Testis (tissue), 3 donors: Measurements from ENCODE around the gene RABEPK. TPM values are rescaled to one million over a fixed set of nuclear protein-coding genes. Genes with fewer than 3 reads are reported as not detected.

ENCODE experiments used
- DNase-seq: peaks from one replicate; pipeline ENCODE4 v3.0.0-alpha.2; 2019
- H3K27ac ChIP-seq, 2 donors: fragments of 200-600 bp; sonication (generic); one replicate each; pipeline ENCODE4 v1.5.1; 2019
- H3K27me3 ChIP-seq: fragments of 200-600 bp; sonication (generic); one replicate; pipeline ENCODE4 v1.5.1; 2019
- H3K36me3 ChIP-seq: fragments of 200-600 bp; sonication (generic); one replicate; pipeline ENCODE4 v1.5.1; 2017; ENCODE audit warnings: low read depth; ENCODE audit errors: missing control alignments
- H3K4me1 ChIP-seq: fragments of 200-600 bp; sonication (generic); one replicate; pipeline ENCODE4 v1.5.1; 2019
- H3K4me3 ChIP-seq, 2 donors: fragments of 200-600 bp; sonication (generic); one replicate each; pipeline ENCODE4 v1.5.1; 2017 to 2019
- H3K9me3 ChIP-seq: fragments of 200-600 bp; sonication (generic); one replicate; pipeline ENCODE4 v1.5.1; 2017
- CTCF ChIP-seq, 3 experiments: fragments of 450-650 bp in 2 of 3; fragments of 200-600 bp in 1 of 3; sonication (generic) in 1 of 3; IDR thresholded peaks; one replicate each; pipeline ENCODE4 v1.5.1; 2016 to 2019; ENCODE audit warnings: antibody characterized with exemption in 3 of 3, mild to moderate bottlenecking in 2 of 3, moderate library complexity in 1 of 3
- POLR2A ChIP-seq: fragments of 450-650 bp; IDR thresholded peaks from one replicate; pipeline ENCODE4 v1.6.1; 2017; ENCODE audit warnings: antibody characterized with exemption, mild to moderate bottlenecking, moderate library complexity
- WGBS, 2 donors: methylation state at CpG; one replicate each; pipeline ENCODE4 v1.1.5; 2018; 5-methylcytosine and 5-hydroxymethylcytosine counted together
- intact Hi-C: fragments of 100-400 bp; cut with DNase I; formaldehyde crosslinking; loops from one replicate; pipeline ENCODE4 v1.15.1; 2023; ENCODE audit warnings: low total_unique reads
- polyA plus RNA-seq: library from polyadenylated mRNA; stranded (reverse); fragments of 350-450 nt; fragmentation: Illumina TruSeq; extraction: RNeasy Lipid Tissue Mini Kit (QIAGEN cat#74804); gene quantifications from one replicate; pipeline ENCODE4 v1.2.3, GENCODE V29; 2014; ENCODE audit warnings: low read depth, low replicate concordance; ENCODE audit not compliant: insufficient read depth
- small RNA-seq, 2 donors: library from RNA; depleted of rRNA; stranded (forward); fragments of <200 nt; gene quantifications; one replicate each; pipeline ENCODE3, GENCODE V24; 2016
- total RNA-seq, 2 donors: library from RNA; depleted of rRNA; stranded (reverse); fragments of >200 nt; gene quantifications; one replicate each; pipeline ENCODE4 v1.2.3, GENCODE V29; 2016

Gene RABEPK
- total and polyA plus RNA-seq, 3 donors from 2014 or later: 18.5 to 30.1 (median 20.2) TPM

GRCh38 chr9:125280945-125281344 is 80.6 kb downstream of the RABEPK start:
- WGBS, 2 donors: 47 to 48% methylated on average over 4 of the region's 4 CpGs
- intact Hi-C loops: no loop called here
- no peak overlapping the region for H3K4me3 ChIP-seq

More at GRCh38 chr9:125280945-125281344, 80.6 kb downstream of the RABEPK start:
- Histone ChIP-seq H3K4me1 (no peaks in the 10 kb centered on the region), H3K27ac (no peak overlapping the region), H3K27me3 (no peaks in the 10 kb centered on the region), H3K36me3 (no peaks in the 10 kb centered on the region), H3K9me3 (no peaks in the 10 kb centered on the region)
- TF ChIP-seq POLR2A (no peak), CTCF (IDR thresholded peaks at IDR 0.05) (no peak)
- DNase-seq: no peak

Small RNAs within 50 kb of the gene (small RNA-seq; reads per million reads assigned to genes)
- 0 reads per million in 2 donors for gene AL354710.1

Other genes starting within 250 kb of the RABEPK start
- 10 to 100 TPM; 12.8 to 14.5 TPM for gene SCAI, start 57.0 kb upstream of the RABEPK start, total RNA-seq
- 4.7 TPM for gene SCAI, start 57.0 kb upstream of the RABEPK start, polyA plus RNA-seq
- gene PPP6C, start 10.7 kb upstream of the RABEPK start, total RNA-seq: 10 to 100 TPM; 38.9 to 40.5 TPM
- 57.5 TPM for gene PPP6C, start 10.7 kb upstream of the RABEPK start, polyA plus RNA-seq
- 100 to 1,000 TPM; 183 to 190 TPM for gene HSPA5, start 40.8 kb downstream of the RABEPK start, total RNA-seq
- 331 TPM for gene HSPA5, start 40.8 kb downstream of the RABEPK start, polyA plus RNA-seq
- 10 to 100 TPM; 76.9 to 82.3 TPM for gene GAPVD1, start 61.3 kb downstream of the RABEPK start, total RNA-seq
- 80.0 TPM for gene GAPVD1, start 61.3 kb downstream of the RABEPK start, polyA plus RNA-seq